Measurements from ENCODE around the gene RASSF7. TPM values are rescaled to one million over a fixed set of nuclear protein-coding genes. Genes with fewer than 3 reads are reported as not detected.

RASSF7 gene
- polyA plus RNA-seq, 1 of the 3 experiments (the other 2 are of a cell fraction), result 19.8 TPM

GRCh38 chr11:613369-613968 is 52.7 kb downstream of the RASSF7 start:
- peaks cover 6% of the 10 kb centered on the region for H3F3A ChIP-seq (replicated peaks; ENCODE audit: insufficient read depth)
- no peak overlapping the region; a peak in 1 of 4 replicates for H3K27ac ChIP-seq (ENCODE audit: low read depth in 2 of 2, low read length in 1 of 2)
- TF ChIP-seq, protein P1, sequence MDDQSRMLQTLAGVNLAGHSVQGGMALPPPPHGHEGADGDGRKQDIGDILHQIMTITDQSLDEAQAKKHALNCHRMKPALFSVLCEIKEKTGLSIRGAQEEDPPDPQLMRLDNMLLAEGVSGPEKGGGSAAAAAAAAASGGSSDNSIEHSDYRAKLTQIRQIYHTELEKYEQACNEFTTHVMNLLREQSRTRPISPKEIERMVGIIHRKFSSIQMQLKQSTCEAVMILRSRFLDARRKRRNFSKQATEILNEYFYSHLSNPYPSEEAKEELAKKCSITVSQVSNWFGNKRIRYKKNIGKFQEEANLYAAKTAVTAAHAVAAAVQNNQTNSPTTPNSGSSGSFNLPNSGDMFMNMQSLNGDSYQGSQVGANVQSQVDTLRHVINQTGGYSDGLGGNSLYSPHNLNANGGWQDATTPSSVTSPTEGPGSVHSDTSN (IDR thresholded peaks at IDR 0.05), result 0 out of 2 replicates have a peak, but pooled peaks have one; percentile 34
- TF ChIP-seq, protein P2, sequence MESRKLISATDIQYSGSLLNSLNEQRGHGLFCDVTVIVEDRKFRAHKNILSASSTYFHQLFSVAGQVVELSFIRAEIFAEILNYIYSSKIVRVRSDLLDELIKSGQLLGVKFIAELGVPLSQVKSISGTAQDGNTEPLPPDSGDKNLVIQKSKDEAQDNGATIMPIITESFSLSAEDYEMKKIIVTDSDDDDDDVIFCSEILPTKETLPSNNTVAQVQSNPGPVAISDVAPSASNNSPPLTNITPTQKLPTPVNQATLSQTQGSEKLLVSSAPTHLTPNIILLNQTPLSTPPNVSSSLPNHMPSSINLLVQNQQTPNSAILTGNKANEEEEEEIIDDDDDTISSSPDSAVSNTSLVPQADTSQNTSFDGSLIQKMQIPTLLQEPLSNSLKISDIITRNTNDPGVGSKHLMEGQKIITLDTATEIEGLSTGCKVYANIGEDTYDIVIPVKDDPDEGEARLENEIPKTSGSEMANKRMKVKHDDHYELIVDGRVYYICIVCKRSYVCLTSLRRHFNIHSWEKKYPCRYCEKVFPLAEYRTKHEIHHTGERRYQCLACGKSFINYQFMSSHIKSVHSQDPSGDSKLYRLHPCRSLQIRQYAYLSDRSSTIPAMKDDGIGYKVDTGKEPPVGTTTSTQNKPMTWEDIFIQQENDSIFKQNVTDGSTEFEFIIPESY (IDR thresholded peaks at IDR 0.05; ENCODE audit: borderline replicate concordance, low read depth), result no peak
- H3K4me3 ChIP-seq (ENCODE audit: low read depth in 2 of 2, low read length in 1 of 2), result no peak overlapping the region
- DNase-seq, result peak; percentile 88
- H3K9me3 ChIP-seq, result no peaks in the 10 kb centered on the region
- 72% methylated on average over 15 of the region's 36 CpGs for WGBS (ENCODE audit: low lambda C conversion rate)
- H2AFZ ChIP-seq (ENCODE audit: low read depth), result no peak overlapping the region
- H4K20me1 ChIP-seq (ENCODE audit: insufficient read depth), result peaks cover 31% of the 10 kb centered on the region
- no peak overlapping the region for H3K4me2 ChIP-seq
- H3K9ac ChIP-seq, result no peak overlapping the region
- peaks cover 8% of the 10 kb centered on the region; the same call in 1 of the 2 replicates for H3K79me2 ChIP-seq (ENCODE audit: insufficient read depth)
- H3K36me3 ChIP-seq (replicated peaks in 1 of 2; ENCODE audit: control insufficient read depth in 1 of 2, insufficient read depth in 2 of 2, low read length in 1 of 2), result peaks cover 14 to 52% of the 10 kb centered on the region in 2 experiments
- ChIA-PET CTCF (interaction anchor here (0.7 to 1.9 kb wide), 3 partner anchors 32 to 95 kb away, joined by 3 to 5 read pairs (median 3); no protein-coding TSS in a partner anchor), POLR2A (interaction anchor here (0.9 to 1.0 kb wide), 2 partner anchors 38 to 53 kb away, joined by 3 read pairs; no protein-coding TSS in a partner anchor)
- H3K27me3 ChIP-seq (ENCODE audit: insufficient read depth), result no peaks in the 10 kb centered on the region
- H3K9me2 ChIP-seq, result no peaks in the 10 kb centered on the region
- H3K4me1 ChIP-seq (ENCODE audit: control insufficient read depth in 1 of 2, insufficient read depth in 2 of 2, low read depth in 1 of 2, low read length in 1 of 2), result peaks cover 0 to 14% of the 10 kb centered on the region in 2 experiments; a peak in 1 of 4 replicates

Small RNA genes within 50 kb of the gene (small RNA-seq; reads per million reads assigned to genes)
- 14.9 to 295 (median 251) reads per million in 7 experiments for gene MIR210

Other genes with a start within 250 kb of the RASSF7 start
- 15.3 and 19.4 TPM in 2 replicates for gene IFITM1, start 246.9 kb upstream of the RASSF7 start, polyA plus RNA-seq (2012; rRNA removed)
- 229 and 326 TPM in 2 replicates for gene IFITM3, start 240.1 kb upstream of the RASSF7 start, polyA plus RNA-seq (2012; rRNA removed)
- gene B4GALNT4, start 191.5 kb upstream of the RASSF7 start, polyA plus RNA-seq (2012; rRNA removed), result 58.6 and 66.7 TPM in 2 replicates
- gene PKP3, start 166.8 kb upstream of the RASSF7 start, polyA plus RNA-seq (2012; rRNA removed), result 1.4 and 2.4 TPM in 2 replicates
- 22.4 and 32.5 TPM in 2 replicates for gene SIGIRR, start 146.0 kb upstream of the RASSF7 start, polyA plus RNA-seq (2012; rRNA removed)
- 0.06 and 0.12 TPM in 2 replicates for gene ANO9, start 119.0 kb upstream of the RASSF7 start, polyA plus RNA-seq (2012; rRNA removed)
- gene PTDSS2, start 110.7 kb upstream of the RASSF7 start, polyA plus RNA-seq (2012; rRNA removed), result 25.6 and 28.6 TPM in 2 replicates
- gene RNH1, start 53.7 kb upstream of the RASSF7 start, polyA plus RNA-seq (2012; rRNA removed), result 135 and 147 TPM in 2 replicates
- gene HRAS, start 25.4 kb upstream of the RASSF7 start, polyA plus RNA-seq (2012; rRNA removed), result 138 and 217 TPM in 2 replicates
- 1.2 and 1.4 TPM in 2 replicates for gene LRRC56, start 23.4 kb upstream of the RASSF7 start, polyA plus RNA-seq (2012; rRNA removed)
- gene LMNTD2, start 232 bp upstream of the RASSF7 start, polyA plus RNA-seq (2012; rRNA removed), result 2.4 and 2.6 TPM in 2 replicates
- gene PHRF1, start 15.5 kb downstream of the RASSF7 start, polyA plus RNA-seq (2012; rRNA removed), result 18.8 and 22.7 TPM in 2 replicates
- gene IRF7, start 55.0 kb downstream of the RASSF7 start, polyA plus RNA-seq (2012; rRNA removed), result 5.9 and 6.3 TPM in 2 replicates
- not detected in 2 replicates for gene CDHR5, start 64.0 kb downstream of the RASSF7 start, polyA plus RNA-seq (2012; rRNA removed)
- gene SCT, start 66.2 kb downstream of the RASSF7 start, polyA plus RNA-seq (2012; rRNA removed), result not detected in 2 replicates
- gene DRD4, start 76.3 kb downstream of the RASSF7 start, polyA plus RNA-seq (2012; rRNA removed), result not detected in 2 replicates
- gene DEAF1, start 134.3 kb downstream of the RASSF7 start, polyA plus RNA-seq (2012; rRNA removed), result 36.0 and 40.6 TPM in 2 replicates
- gene TMEM80, start 134.8 kb downstream of the RASSF7 start, polyA plus RNA-seq (2012; rRNA removed), result 40.4 and 51.0 TPM in 2 replicates
- 0.67 and 0.74 TPM in 2 replicates for gene EPS8L2, start 145.3 kb downstream of the RASSF7 start, polyA plus RNA-seq (2012; rRNA removed)
- gene TALDO1, start 186.5 kb downstream of the RASSF7 start, polyA plus RNA-seq (2012; rRNA removed), result 78.4 and 103 TPM in 2 replicates
- 72.9 and 86.2 TPM in 2 replicates for gene GATD1, start 216.5 kb downstream of the RASSF7 start, polyA plus RNA-seq (2012; rRNA removed)
- 2.9 and 3.6 TPM in 2 replicates for gene CEND1, start 229.1 kb downstream of the RASSF7 start, polyA plus RNA-seq (2012; rRNA removed)
- 40.2 and 50.9 TPM in 2 replicates for gene SLC25A22, start 237.3 kb downstream of the RASSF7 start, polyA plus RNA-seq (2012; rRNA removed)
- 25.5 and 27.4 TPM in 2 replicates for gene PIDD1, start 244.3 kb downstream of the RASSF7 start, polyA plus RNA-seq (2012; rRNA removed)
- gene RPLP2, start 249.0 kb downstream of the RASSF7 start, polyA plus RNA-seq (2012; rRNA removed), result 390 and 799 TPM in 2 replicates